Epithelial cell of proximal tubule (primary cell): ENCODE results near the gene SLIRP. TPM values are rescaled to one million over a fixed set of nuclear protein-coding genes. Genes with fewer than 3 reads are reported as not detected.

Experiments used
- DNase-seq: peaks from one replicate; pipeline ENCODE4 v3.0.0-alpha.2; 2011; ENCODE audit warnings: low read depth
- H3K4me3 ChIP-seq: 2 replicates; pipeline ENCODE4 v1.5.1; 2011; ENCODE audit warnings: low read depth, mild to moderate bottlenecking, low read length
- CTCF ChIP-seq: conservative IDR thresholded peaks from 2 replicates; pipeline ENCODE4 v1.5.1; 2012; ENCODE audit warnings: low read depth, mild to moderate bottlenecking, low read length
- total RNA-seq: library from RNA; depleted of rRNA; stranded (reverse); fragments of >200 nt; gene quantifications from 2 replicates; pipeline ENCODE4 v1.2.3, GENCODE V29; 2015

SLIRP gene
- total RNA-seq, 1 donor from 2014 or later: 491 TPM

GRCh38 chr14:77710364-77710763, 2.5 kb downstream of the SLIRP start:
- TF ChIP-seq CTCF: no peak
- no peak for DNase-seq
- no peak overlapping the region for H3K4me3 ChIP-seq

- no peak for TF ChIP-seq CTCF
- no peak for DNase-seq
- no peak overlapping the region for H3K4me3 ChIP-seq
Observed at GRCh38 chr14:77714926-77715325, 7.0 kb downstream of the SLIRP start.

- no peak for DNase-seq
- TF ChIP-seq CTCF: no peak
- H3K4me3 ChIP-seq: no peak overlapping the region
Observed at GRCh38 chr14:77717608-77718305, 9.9 kb downstream of the SLIRP start.

- TF ChIP-seq CTCF: no peak
- DNase-seq: no peak
- no peak overlapping the region for H3K4me3 ChIP-seq
Observed at GRCh38 chr14:77721437-77721836, 13.5 kb downstream of the SLIRP start.

- H3K4me3 ChIP-seq: no peak overlapping the region
- no peak for DNase-seq
- TF ChIP-seq CTCF: no peak
Observed at GRCh38 chr14:77722301-77722700, 14.4 kb downstream of the SLIRP start.

DNA sequence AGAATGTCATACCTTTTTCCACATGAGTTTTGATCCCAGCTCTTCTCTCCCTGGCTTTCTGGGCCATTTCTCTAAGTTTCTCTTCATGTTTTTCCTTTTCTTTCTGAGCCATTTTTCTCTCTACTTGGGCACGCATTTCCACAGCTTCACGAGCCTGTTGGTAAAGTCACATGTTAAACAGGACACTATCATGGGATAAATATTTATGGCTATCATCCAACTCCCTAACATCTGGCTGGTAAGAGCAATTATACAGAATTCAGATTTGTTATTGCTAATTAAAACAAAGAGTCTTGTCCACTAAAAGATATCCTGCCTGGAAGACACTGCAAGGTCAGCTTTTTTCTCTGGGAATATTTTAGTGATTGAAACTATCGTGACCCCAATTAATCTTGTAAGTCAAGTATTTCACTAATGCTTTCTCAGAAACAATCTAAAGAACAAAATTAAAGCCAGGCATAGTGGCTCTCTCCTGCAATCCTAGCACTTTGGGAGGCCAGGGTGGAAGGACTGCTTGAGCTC, 23.1 kb downstream of the SLIRP start:
- no peak overlapping the region for H3K4me3 ChIP-seq
- DNase-seq: no peak
- no peak for TF ChIP-seq CTCF
